HepG2 (cell line): Measurements from ENCODE around the gene REEP2. TPM values are rescaled to one million over a fixed set of nuclear protein-coding genes. Genes with fewer than 3 reads are reported as not detected.

ENCODE experiments used
- ATF1 ChIP-seq: IDR thresholded peaks from 2 replicates; pipeline ENCODE4 v1.6.1; 2016; ENCODE audit warnings: mild to moderate bottlenecking, control low read depth
- CCDC6 ChIP-seq: sonication (generic); formaldehyde crosslinking; IDR thresholded peaks from 2 replicates; pipeline ENCODE4 v1.8.1; 2022; ENCODE audit warnings: mild to moderate bottlenecking, missing genetic modification reagents, moderate library complexity
- EZH2 ChIP-seq: conservative IDR thresholded peaks from 2 replicates; pipeline ENCODE4 v1.6.1; 2012; ENCODE audit warnings: mild to moderate bottlenecking, low read depth, low read length, moderate library complexity
- HIVEP1 ChIP-seq: sonication (generic); formaldehyde crosslinking; IDR thresholded peaks from 2 replicates; pipeline ENCODE4 v1.4.0; 2020; ENCODE audit warnings: mild to moderate bottlenecking, missing genetic modification reagents
- HMGA1 ChIP-seq: sonication (generic); formaldehyde crosslinking; conservative IDR thresholded peaks from 2 replicates; pipeline ENCODE4 v1.4.0; 2020; ENCODE audit warnings: missing genetic modification reagents
- MEIS2 ChIP-seq: sonication (generic); formaldehyde crosslinking; IDR thresholded peaks from 2 replicates; pipeline ENCODE4 v1.9.0; 2021; ENCODE audit warnings: mild to moderate bottlenecking, missing genetic modification reagents
- MYC ChIP-seq: sonication (generic); formaldehyde crosslinking; IDR thresholded peaks from 2 replicates; pipeline ENCODE4 v1.9.0; 2021; ENCODE audit warnings: missing genetic modification reagents, borderline replicate concordance
- RFX3 ChIP-seq: IDR thresholded peaks from 2 replicates; pipeline ENCODE4 v1.6.1; 2016; ENCODE audit warnings: missing biosample characterization, missing genetic modification reagents
- SP2 ChIP-seq: sonication (generic); formaldehyde crosslinking; IDR thresholded peaks from 2 replicates; pipeline ENCODE4 v1.5.1; 2020; ENCODE audit warnings: mild to moderate bottlenecking, missing genetic modification reagents
- YEATS2 ChIP-seq: sonication (generic); formaldehyde crosslinking; IDR thresholded peaks from 2 replicates; pipeline ENCODE4 v1.4.0; 2020; ENCODE audit warnings: missing genetic modification reagents, borderline replicate concordance
- ZFP36L1 ChIP-seq: sonication (generic); formaldehyde crosslinking; IDR thresholded peaks from 2 replicates; pipeline ENCODE4 v1.8.0; 2022; ENCODE audit warnings: mild to moderate bottlenecking, missing genetic modification reagents, moderate library complexity
- ZMYM4 ChIP-seq: sonication (generic); formaldehyde crosslinking; IDR thresholded peaks from 2 replicates; pipeline ENCODE4 v1.8.1; 2023; ENCODE audit warnings: mild to moderate bottlenecking, missing genetic modification reagents
- ZNF225 ChIP-seq: sonication (generic); formaldehyde crosslinking; IDR thresholded peaks from 2 replicates; pipeline ENCODE4 v1.4.0; 2020; ENCODE audit warnings: mild to moderate bottlenecking, missing genetic modification reagents
- ZNF253 ChIP-seq: sonication (generic); formaldehyde crosslinking; IDR thresholded peaks from 2 replicates; pipeline ENCODE4 v1.8.0; 2022; ENCODE audit warnings: mild to moderate bottlenecking, missing genetic modification reagents, borderline replicate concordance
- ZNF292 ChIP-seq: sonication (generic); formaldehyde crosslinking; IDR thresholded peaks from 2 replicates; pipeline ENCODE4 v1.8.1; 2022; ENCODE audit warnings: mild to moderate bottlenecking, low read depth, missing genetic modification reagents, borderline replicate concordance
- ZNF3 ChIP-seq: IDR thresholded peaks from 2 replicates; pipeline ENCODE4 v1.7.0; 2017; ENCODE audit warnings: inconsistent platforms
- ZNF329 ChIP-seq: sonication (generic); formaldehyde crosslinking; IDR thresholded peaks from 2 replicates; pipeline ENCODE4 v1.9.0; 2021; ENCODE audit warnings: low read depth, mild to moderate bottlenecking, missing genetic modification reagents
- ZNF333 ChIP-seq: sonication (generic); formaldehyde crosslinking; IDR thresholded peaks from 2 replicates; pipeline ENCODE4 v1.4.0; 2020; ENCODE audit warnings: mild to moderate bottlenecking, missing genetic modification reagents, borderline replicate concordance
- ZNF496 ChIP-seq: sonication (generic); formaldehyde crosslinking; IDR thresholded peaks from 2 replicates; pipeline ENCODE4 v1.8.1; 2023; ENCODE audit warnings: mild to moderate bottlenecking, moderate library complexity, missing genetic modification reagents; ENCODE audit not compliant: insufficient replicate concordance
- ZNF550 ChIP-seq: sonication (generic); formaldehyde crosslinking; IDR thresholded peaks from 2 replicates; pipeline ENCODE4 v1.4.0; 2020; ENCODE audit warnings: mild to moderate bottlenecking, missing genetic modification reagents, borderline replicate concordance
- ZNF639 ChIP-seq: conservative IDR thresholded peaks from 2 replicates; pipeline ENCODE4 v1.6.1; 2018; ENCODE audit warnings: missing genetic modification reagents
- ZNF746 ChIP-seq: sonication (generic); formaldehyde crosslinking; IDR thresholded peaks from 2 replicates; pipeline ENCODE4 v1.8.0; 2022; ENCODE audit warnings: mild to moderate bottlenecking, missing genetic modification reagents
- ZNF747 ChIP-seq: sonication (generic); formaldehyde crosslinking; IDR thresholded peaks from 2 replicates; pipeline ENCODE4 v1.8.1; 2023; ENCODE audit warnings: missing genetic modification reagents, mild to moderate bottlenecking, borderline replicate concordance
- ZZZ3 ChIP-seq: sonication (generic); formaldehyde crosslinking; IDR thresholded peaks from 2 replicates; pipeline ENCODE4 v1.4.0; 2020; ENCODE audit warnings: missing genetic modification reagents, mild to moderate bottlenecking, borderline replicate concordance
- polyA plus RNA-seq, 8 experiments: library from polyadenylated mRNA; depleted of rRNA in 3 of 8; stranded (reverse) in 7 of 8; unstranded in 1 of 8; fragments of >200 nt; fragmentation: Illumina TruSeq in 4 of 8; extraction: Trizol in 4 of 8; gene quantifications; 2 replicates each; pipeline versions ENCODE4 v1.2.1 to v1.2.3, GENCODE V29; 2011 to 2016; ENCODE audit warnings: low read depth in 4 of 8, missing spikeins in 1 of 8, mixed read lengths in 1 of 8; ENCODE audit not compliant: insufficient read depth in 1 of 8
- total RNA-seq, 5 experiments: library from RNA; depleted of rRNA; stranded (reverse); fragments of >200 nt; fragmentation: Illumina TruSeq; extraction: Trizol; gene quantifications; 2 replicates each; pipeline ENCODE4 v1.2.3, GENCODE V29; 2016; ENCODE audit warnings: low read depth in 1 of 5
- TF ChIP-seq, protein P1 (sequence below): sonication (generic); formaldehyde crosslinking; IDR thresholded peaks from 2 replicates; pipeline ENCODE4 v1.8.1; 2022; ENCODE audit warnings: mild to moderate bottlenecking, missing genetic modification reagents
- TF ChIP-seq, protein P2 (sequence below): sonication (generic); formaldehyde crosslinking; IDR thresholded peaks from 2 replicates; pipeline ENCODE4 v1.5.1; 2020; ENCODE audit warnings: mild to moderate bottlenecking, moderate library complexity, missing genetic modification reagents

Gene REEP2
- total and polyA plus RNA-seq, 2 of the 13 experiments (the other 11 are each of a cell fraction or from before 2014, with no cell fraction given) = 5.3 to 7.8 TPM

DNA sequence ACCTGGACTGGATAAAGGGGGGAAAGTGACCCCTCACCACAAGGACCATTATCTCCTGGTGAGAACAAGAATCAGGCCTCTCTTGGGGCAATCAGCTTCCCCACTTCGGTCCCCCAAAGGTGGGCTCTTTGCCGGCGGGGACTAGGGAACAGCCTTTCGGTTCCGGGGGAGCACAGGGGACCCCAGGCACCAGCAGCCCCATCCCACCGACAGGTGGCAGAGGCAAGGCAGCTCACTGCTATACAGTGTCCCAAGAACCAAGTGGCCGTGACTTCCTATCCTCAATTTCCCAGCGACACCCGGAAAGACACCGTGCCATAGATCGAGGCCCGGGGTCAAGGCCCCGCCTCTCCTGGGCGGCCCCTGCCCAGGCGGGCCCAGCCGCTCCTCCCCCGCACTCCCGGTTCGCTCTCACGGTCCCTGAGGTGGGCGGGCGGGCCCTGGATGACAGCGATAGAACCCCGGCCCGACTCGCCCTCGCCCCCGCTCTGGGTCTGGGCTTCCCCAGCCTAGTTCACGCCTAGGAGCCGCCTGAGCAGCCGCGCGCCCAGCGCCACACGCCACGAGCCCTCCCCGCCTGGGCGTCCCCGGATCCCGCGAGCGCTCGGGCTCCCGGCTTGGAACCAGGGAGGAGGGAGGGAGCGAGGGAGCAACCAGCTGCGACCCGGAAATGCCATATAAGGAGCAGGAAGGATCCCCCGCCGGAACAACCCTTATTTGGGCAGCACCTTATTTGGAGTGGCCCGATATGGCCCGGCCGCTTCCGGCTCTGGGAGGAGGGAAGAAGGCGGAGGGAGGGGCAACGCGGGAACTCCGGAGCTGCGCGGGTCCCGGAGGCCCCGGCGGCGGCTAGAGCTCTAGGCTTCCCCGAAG lies 25.8 kb downstream of the REEP2 start (continued):
- TF ChIP-seq, protein P1, sequence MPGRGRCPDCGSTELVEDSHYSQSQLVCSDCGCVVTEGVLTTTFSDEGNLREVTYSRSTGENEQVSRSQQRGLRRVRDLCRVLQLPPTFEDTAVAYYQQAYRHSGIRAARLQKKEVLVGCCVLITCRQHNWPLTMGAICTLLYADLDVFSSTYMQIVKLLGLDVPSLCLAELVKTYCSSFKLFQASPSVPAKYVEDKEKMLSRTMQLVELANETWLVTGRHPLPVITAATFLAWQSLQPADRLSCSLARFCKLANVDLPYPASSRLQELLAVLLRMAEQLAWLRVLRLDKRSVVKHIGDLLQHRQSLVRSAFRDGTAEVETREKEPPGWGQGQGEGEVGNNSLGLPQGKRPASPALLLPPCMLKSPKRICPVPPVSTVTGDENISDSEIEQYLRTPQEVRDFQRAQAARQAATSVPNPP (CRISPR knock-in tag) = no peak
- peak; percentile 68 for TF ChIP-seq ZNF639 (CRISPR knock-in tag)
- no peak for TF ChIP-seq EZH2
- no peak for TF ChIP-seq CCDC6 (CRISPR knock-in tag)
- TF ChIP-seq ZFP36L1 (CRISPR knock-in tag) = no peak
- TF ChIP-seq YEATS2 = peak; percentile 59; the same call in 1 of the 2 replicates
- TF ChIP-seq ZNF329 (CRISPR knock-in tag) = peak; percentile 47; the same call in 1 of the 2 replicates
- no peak for TF ChIP-seq ZNF550 (CRISPR knock-in tag)
- TF ChIP-seq ZNF747 = peak; percentile 88; the same call in 1 of the 2 replicates
- no peak for TF ChIP-seq ATF1 (CRISPR knock-in tag)
- TF ChIP-seq ZZZ3 (CRISPR knock-in tag) = 0 out of 2 replicates have a peak, but pooled peaks have one; percentile 39
- no peak for TF ChIP-seq ZNF3 (CRISPR knock-in tag)
- peak; percentile 71; the same call in 1 of the 2 replicates for TF ChIP-seq ZNF746
- TF ChIP-seq HMGA1 (CRISPR knock-in tag) = no peak
- TF ChIP-seq ZNF253 (CRISPR knock-in tag) = 0 out of 2 replicates have a peak, but pooled peaks have one; percentile 11
- no peak for TF ChIP-seq ZNF496
- TF ChIP-seq MEIS2 (CRISPR knock-in tag) = no peak; the same call in 1 of the 2 replicates
- peak; percentile 20; the same call in 1 of the 2 replicates for TF ChIP-seq ZNF225
- 0 out of 2 replicates have a peak, but pooled peaks have one; percentile 35 for TF ChIP-seq ZNF333
- TF ChIP-seq RFX3 (CRISPR knock-in tag) = no peak
- TF ChIP-seq, protein P2, sequence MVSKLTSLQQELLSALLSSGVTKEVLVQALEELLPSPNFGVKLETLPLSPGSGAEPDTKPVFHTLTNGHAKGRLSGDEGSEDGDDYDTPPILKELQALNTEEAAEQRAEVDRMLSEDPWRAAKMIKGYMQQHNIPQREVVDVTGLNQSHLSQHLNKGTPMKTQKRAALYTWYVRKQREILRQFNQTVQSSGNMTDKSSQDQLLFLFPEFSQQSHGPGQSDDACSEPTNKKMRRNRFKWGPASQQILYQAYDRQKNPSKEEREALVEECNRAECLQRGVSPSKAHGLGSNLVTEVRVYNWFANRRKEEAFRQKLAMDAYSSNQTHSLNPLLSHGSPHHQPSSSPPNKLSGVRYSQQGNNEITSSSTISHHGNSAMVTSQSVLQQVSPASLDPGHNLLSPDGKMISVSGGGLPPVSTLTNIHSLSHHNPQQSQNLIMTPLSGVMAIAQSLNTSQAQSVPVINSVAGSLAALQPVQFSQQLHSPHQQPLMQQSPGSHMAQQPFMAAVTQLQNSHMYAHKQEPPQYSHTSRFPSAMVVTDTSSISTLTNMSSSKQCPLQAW (CRISPR knock-in tag) = peak; percentile 92
- TF ChIP-seq HIVEP1 = peak; percentile 100
- TF ChIP-seq MYC (CRISPR knock-in tag) = peak; percentile 35; the same call in 1 of the 2 replicates
- peak; percentile 54 for TF ChIP-seq ZMYM4 (CRISPR knock-in tag)
- no peak for TF ChIP-seq SP2 (CRISPR knock-in tag)
- no peak for TF ChIP-seq ZNF292 (CRISPR knock-in tag)
